Activated CD4-positive, alpha-beta T cell treated with anti-CD3 and anti-CD28 coated beads, Interleukin-2, amount 50 U/mL, for 16 hours (primary cell): ENCODE data around the gene KCNN1.
"Not testable (repeated sequence)": the region's sequence is repeated elsewhere in the genome, so short reads cannot be mapped to it uniquely, and the experiment has no call there.

Experiments
- DNase-seq: peaks from one replicate; pipeline ENCODE4 v3.0.0-alpha.2; 2020

KCNN1 gene

DNA sequence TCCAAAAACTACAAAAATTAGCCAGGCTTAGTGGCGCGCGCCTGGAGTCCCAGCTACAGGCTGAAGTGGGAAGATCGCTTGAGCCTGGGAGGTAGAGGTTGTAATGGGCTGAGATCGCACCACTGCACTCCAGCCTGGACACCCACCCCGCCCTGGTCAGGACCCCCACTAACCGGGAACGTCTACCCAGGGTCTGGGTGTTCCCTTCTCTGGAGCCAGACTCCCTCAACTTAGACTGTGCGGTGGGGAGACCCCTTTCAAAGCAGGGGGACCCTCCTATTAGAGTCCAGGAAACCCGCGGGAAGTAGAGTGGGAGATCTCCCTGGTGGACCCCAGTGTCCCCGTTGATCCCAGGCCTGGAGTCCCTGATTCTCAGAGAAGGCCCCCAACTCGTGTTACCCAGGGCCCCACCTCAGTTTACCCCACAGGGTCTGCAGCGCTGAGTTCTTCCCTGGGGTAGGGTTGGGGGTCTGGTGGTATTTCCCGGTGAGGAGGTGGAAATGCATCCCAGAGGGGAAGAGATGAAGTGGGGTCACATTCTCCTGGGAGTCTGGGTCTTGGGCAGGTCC is 35.0 kb downstream of the KCNN1 start:
- DNase-seq: no peak

- peak; percentile 34 for DNase-seq
Observed at GRCh38 chr19:18002347-18002850, 35.5 kb downstream of the KCNN1 start.

DNA sequence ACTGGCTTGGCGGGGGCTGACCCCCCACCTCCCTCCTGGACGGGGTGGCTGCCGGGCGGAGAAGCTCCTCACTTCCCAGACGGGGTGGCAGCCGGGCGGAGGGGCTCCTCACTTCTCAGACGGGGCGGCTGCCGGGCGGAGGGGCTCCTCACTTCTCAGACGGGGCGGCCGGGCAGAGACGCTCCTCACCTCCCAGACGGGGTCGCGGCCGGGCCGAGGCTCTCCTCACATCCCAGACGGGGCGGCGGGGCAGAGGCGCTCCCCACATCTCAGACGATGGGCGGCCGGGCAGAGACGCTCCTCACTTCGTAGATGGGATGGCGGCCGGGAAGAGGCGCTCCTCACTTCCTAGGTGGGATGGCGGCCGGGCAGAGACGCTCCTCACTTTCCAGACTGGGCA is 38.8 kb downstream of the KCNN1 start:
- not testable (repeated sequence) for DNase-seq

- peak; percentile 87 for DNase-seq
Observed at GRCh38 chr19:18007044-18007916, 40.4 kb downstream of the KCNN1 start.

GRCh38 chr19:18007917-18008673 is 41.2 kb downstream of the KCNN1 start, which contains the start of gene ARRDC2:
Gene ARRDC2, plus strand, starts transcription at chr19:18008170. Its CDS starts 141 bp downstream, at chr19:18008311.
- DNase-seq: peak; percentile 92

GRCh38 chr19:18008814-18009213 is 41.9 kb downstream of the KCNN1 start:
- DNase-seq: no peak

DNA sequence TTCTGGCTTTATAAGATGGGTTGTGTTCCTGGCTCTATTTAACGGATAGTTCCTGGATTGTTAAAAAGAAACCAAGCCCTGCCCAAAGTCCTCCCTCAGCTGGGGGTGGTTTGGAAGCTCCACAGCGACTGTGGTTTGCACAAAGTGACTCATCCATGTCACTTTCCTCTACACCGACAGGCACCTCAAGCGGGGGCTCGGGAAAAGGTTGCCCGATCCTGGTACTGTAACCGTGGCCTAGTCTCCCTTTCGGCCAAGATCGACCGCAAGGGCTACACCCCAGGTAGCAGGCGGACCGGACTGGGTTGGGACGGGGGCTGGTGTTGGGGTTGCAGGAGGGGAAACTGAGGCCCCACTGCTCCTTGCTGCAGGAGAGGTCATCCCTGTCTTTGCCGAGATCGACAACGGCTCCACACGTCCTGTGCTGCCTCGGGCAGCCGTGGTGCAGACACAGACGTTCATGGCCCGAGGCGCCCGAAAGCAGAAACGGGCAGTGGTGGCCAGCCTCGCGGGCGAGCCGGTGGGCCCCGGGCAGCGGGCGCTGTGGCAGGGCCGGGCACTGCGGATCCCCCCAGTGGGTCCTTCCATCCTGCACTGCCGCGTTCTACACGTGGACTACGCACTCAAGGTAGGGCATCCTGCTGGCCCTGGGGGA is 42.6 kb downstream of the KCNN1 start:
- peak; percentile 49 for DNase-seq

DNA sequence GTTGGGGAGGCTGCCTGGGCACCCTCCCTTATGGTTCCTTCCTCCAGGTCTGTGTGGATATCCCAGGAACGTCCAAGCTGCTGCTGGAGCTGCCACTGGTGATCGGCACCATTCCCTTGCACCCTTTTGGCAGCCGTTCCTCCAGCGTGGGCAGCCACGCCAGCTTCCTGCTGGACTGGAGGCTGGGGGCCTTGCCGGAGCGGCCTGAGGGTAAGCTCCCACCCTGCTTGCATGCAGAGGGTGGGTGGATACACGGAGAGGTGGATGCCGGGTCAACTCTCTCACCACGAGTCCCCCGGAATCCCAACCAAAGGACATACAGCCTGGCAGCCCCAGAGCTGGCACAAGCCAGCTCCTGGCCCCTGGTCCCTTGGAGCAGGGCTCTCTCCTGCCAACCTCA is 43.2 kb downstream of the KCNN1 start:
- no peak for DNase-seq

- no peak for DNase-seq
Observed at GRCh38 chr19:18013210-18014111, 46.6 kb downstream of the KCNN1 start.

DNA sequence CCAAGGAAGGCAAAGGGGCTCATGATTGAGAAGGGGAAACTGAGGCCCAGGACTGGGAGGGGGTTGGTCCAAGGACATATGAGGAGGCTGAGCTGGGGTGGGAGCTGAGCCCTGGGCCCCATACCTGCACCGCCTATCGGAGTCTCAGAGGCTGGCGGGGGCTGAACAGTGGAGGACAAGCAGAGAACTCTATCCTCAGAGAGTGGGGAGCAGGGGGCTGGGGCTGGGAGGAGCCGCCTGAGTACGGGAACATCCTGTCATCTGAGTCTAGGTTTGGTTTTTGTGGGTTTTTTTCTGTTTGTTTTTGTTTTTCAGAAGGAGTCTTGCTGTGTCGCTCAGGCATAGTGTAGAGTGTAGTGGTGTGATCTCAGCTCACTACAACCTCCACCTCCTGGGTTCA is 47.3 kb downstream of the KCNN1 start:
- no peak for DNase-seq

DNA sequence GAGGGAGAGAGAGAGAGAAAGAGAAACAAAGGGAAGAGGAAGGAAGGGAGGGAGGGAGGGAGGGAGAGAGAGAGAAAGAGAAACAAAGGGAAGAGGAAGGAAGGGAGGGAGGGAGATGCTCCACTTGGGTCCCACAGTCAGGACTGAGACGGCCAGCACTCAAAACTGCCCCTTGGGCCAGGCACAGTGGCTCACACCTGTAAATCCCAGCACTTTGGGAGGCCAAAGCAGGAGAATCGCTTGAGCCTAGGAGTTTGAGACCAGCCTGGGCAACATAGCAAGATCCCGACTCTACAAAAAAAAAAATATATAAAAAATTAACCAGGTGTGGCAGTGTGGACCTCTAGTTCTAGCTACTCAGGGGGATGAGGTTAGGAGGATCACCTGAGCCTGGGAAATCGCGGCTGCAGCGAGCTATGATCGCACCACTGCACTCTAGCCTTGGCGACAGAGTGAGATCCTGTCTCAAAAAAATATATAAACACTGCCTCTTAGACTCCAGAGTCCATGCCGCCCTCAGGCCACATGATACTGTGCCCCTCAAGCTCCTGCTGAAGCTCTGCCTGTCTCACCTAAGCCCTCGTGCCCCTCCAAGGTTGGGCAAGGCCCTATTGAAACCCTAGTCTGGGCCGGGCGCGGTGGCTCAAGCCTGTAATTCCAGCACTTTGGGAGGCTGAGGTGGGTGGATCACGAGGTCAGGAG is 49.5 kb downstream of the KCNN1 start:
- DNase-seq: no peak

DNA sequence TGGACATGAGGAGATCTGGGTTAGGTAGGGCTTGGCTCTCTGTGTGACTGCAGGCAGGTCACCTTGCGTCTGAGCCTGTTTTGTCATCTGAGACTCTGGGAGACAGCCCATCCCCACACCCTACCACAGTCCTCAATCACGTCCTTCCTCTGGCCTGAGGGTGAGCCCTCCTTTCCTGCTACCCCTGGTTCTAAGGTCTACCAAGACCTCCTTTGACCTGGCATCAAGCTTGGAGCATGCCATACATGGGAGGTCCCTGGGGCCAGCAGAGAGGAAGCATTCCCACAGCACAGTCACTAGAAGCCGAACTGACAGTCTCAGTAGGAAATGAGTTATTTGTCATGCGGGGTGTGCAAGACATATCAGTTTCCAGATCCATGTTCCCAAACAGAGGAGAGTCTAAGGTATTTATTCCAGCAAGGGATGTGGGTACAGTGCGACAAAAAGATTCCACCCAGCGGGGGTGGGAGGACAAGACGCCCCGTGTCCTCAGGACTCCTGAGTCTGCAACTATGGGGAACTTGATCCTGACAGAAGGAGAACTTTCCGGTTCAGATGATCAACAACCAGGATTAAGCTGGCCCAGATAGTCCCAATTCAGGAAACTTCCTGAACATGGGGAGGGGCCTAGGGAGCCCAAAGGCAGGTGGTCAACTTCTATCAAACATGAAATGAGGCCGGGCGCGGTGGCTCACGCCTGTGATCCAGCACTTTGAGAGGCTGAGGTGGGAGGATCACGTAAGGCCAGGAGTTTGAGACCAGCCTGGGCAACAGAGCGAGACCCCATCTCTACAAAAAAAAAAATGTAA is 50.6 kb downstream of the KCNN1 start:
- no peak for DNase-seq

- no peak for DNase-seq
Observed at GRCh38 chr19:18020212-18021085, 53.5 kb downstream of the KCNN1 start.

DNA sequence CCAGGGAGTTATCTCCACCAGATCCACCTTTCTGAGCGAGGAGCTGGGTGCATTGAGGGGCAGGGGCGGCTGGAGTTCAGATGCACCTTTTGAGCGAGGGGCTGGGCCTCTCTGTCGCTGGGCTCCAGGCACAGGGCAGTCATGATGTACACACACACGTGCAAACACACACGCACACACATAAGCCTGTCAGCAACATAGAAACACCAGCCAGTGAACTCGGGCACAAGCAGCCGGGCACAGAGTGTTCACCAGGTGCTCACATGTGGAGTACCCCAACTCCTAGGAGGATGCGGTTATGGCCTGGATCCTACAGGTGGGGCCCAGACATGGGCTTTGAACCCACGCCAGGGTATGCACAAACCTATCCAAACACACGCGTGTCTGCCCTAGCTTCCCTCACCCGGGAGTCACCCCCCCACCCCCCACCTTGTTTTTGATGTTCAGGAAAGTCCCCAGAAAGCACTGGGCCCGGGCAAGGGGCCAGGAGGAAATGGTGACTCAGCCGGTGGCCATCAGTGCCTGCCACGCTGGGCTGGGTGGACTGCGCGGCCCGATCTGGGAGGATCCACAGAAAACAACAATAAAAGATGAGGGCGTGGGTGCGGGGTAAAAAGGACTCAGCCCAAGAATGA is 54.3 kb downstream of the KCNN1 start:
- no peak for DNase-seq

- DNase-seq: peak; percentile 34
Observed at GRCh38 chr19:18023622-18024251, 56.8 kb downstream of the KCNN1 start.

GRCh38 chr19:18027151-18027550 is 60.2 kb downstream of the KCNN1 start:
- DNase-seq: no peak

DNA sequence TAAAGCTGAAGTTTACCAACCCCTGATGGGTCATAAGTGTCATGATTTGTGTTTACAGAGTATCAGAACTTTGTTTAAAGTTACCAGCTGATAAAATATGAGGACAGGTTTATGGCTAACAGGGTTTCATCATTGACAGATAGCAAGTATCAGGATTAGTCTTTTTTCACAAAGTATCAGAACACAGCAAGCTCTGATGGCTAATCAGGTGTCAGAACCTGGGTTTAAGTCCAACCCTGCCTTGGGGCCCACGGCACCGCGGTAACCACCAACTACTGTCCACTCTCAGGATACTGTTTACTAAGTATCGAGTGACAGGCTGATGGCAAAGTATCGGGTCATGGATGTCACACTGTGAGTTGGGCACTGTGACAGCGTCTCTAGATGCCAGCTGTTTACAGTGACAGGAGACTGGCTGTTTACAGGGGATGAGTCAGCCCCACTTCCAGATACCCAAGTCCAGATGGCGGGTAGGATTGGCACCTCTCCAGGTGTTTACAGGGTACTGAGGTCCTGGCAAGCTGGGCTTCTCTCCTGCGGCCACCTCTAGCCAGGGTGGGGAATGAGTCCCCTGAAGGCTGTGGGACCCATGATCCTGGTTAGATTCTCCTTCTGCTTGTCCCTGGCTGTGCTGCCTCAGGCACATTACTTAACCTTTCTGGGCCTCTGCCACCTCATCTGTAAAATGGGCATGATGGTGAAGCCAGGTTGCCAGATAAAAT is 62.9 kb downstream of the KCNN1 start:
- DNase-seq: no peak
